Immature natural killer cell (primary cell): Measurements from ENCODE around the gene KLHL3. TPM values are rescaled to one million over a fixed set of nuclear protein-coding genes. Genes with fewer than 3 reads are reported as not detected.
A peak's percentile ranks its signal among the peaks of the same experiment; 100 is the strongest.

Experiments
- DNase-seq, 3 donors: peaks; one replicate each; pipeline ENCODE4 v3.0.0; 2022; ENCODE audit warnings: mixed read lengths in 1 of 3
- H3K27ac Mint-ChIP-seq, 6 donors: one replicate each; pipeline ENCODE4 v1.8.0; 2020; ENCODE audit warnings: mixed read lengths in 6 of 6, mild to moderate bottlenecking in 5 of 6, inconsistent platforms in 4 of 6, moderate library complexity in 3 of 6
- H3K27me3 Mint-ChIP-seq, 3 donors: one replicate each; pipeline ENCODE4 v1.8.0; 2020 to 2021; ENCODE audit warnings: low read depth in 3 of 3, mild to moderate bottlenecking in 3 of 3, mixed read lengths in 3 of 3, moderate library complexity in 3 of 3, inconsistent platforms in 1 of 3
- H3K36me3 Mint-ChIP-seq, 3 donors: one replicate each; pipeline ENCODE4 v1.8.0; 2020; ENCODE audit warnings: mixed read lengths in 3 of 3, inconsistent platforms in 2 of 3, mild to moderate bottlenecking in 2 of 3
- H3K4me1 Mint-ChIP-seq, 2 donors: one replicate each; pipeline ENCODE4 v1.8.0; 2020; ENCODE audit warnings: inconsistent platforms in 2 of 2, mild to moderate bottlenecking in 2 of 2, mixed read lengths in 2 of 2, moderate library complexity in 1 of 2
- H3K4me3 Mint-ChIP-seq, 5 donors: one replicate each; pipeline ENCODE4 v1.8.0; 2020; ENCODE audit warnings: mild to moderate bottlenecking in 5 of 5, mixed read lengths in 5 of 5, inconsistent platforms in 3 of 5, moderate library complexity in 3 of 5
- H3K9me3 Mint-ChIP-seq, 6 donors: one replicate each; pipeline ENCODE4 v1.8.0; 2020; ENCODE audit warnings: mild to moderate bottlenecking in 6 of 6, mixed read lengths in 6 of 6, inconsistent platforms in 4 of 6, moderate library complexity in 3 of 6
- polyA plus RNA-seq, 3 donors: library from polyadenylated mRNA; unstranded; fragments of 300-500 nt; fragmentation: Illumina TruSeq; gene quantifications; one replicate each; pipeline ENCODE4 v1.2.3, GENCODE V29; 2021

KLHL3 gene
- polyA plus RNA-seq, 3 donors from 2014 or later: 1.2 to 3.4 TPM; not detected in 1

DNA sequence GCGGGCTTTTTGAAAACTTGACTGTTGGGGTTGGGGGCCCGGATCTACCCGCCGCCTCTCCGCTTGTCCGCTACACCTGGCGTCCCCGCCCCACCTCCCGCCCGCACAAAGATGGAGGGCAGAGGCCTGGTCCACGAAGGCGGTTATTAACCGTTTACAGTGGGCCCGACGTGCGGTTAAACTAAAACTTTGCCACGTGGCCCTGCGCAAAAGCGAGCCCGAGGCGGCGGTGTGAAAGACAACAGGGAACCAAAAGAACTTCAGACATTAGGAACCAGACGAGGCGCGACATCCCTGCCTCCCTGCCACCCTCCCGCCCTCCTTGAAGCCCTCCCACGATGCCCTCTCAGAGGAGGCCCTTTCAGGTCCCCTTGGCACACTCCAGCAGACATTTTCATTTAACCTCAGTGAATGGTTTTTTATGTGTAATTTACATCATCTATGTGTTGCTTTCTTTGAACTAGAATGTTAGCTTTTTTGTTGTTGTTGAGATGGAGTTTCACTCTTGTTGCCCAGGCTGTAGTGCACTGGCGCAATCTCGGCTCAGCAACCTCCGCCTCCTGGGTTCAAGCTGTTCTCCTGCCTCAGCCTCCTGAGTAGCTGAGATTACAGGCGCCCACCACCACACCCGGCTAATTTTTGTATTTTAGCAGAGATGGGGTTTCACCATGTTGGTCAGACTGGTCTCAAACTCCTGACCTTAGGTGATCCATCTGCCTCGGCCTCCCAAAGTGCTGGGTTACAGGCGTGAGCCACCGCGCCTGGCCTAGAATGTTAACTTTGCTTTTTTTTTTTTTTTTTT lies 19.3 kb upstream of the KLHL3 start:
- no peak for DNase-seq
- Mint-ChIP-seq H3K4me1 (peaks cover 35 to 36% of the 10 kb centered on the region in 2 donors), H3K36me3 (no peaks in the 10 kb centered on the region), H3K4me3 (peak overlapping the region; percentile 97 to 100 (median 99)), H3K9me3 (peaks cover 0 to 1% (median 0%) of the 10 kb centered on the region in 6 donors), H3K27ac (peak overlapping the region; percentile 99 to 100 (median 100)), H3K27me3 (peaks cover 5 to 27% (median 16%) of the 10 kb centered on the region in 3 donors)

DNA sequence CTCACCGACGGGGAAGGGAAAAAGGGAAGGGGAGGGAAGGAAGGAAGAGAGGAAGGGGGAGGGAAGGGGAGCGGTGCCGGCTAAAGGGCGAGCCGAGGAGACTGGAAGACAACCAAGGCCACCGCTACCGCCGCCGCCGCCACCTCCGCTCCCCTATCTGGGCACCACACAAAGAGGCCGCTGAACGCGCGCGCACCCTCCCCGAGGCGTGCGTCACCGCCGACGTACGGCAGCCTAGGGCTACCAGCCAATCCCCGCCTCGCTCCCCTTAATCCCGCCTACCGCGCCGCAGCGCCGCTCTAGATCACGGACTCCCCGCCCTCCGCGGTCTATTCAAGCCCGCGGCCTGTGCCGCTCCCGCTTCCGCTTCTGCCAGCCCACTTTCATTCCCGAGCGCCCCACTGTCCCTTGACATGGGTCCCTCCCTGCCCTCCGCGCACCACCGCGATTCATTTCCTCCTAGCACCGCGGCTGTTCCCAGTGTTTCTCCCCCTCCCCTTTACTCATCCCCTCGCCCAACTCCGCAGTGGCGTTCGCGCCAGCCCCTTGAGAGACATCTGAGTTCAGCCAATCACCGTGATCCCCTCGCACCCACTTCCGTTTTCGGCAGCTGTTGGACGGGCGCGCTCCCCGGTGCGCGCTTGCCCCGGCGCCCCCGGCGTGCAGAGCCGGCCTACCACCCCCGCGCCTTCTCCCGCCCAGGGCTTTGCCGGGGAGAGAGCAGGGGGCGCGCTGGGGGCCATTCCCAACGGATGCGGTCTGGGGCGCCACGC lies 18.5 kb upstream of the KLHL3 start, which contains the start of gene HNRNPA0:
Gene HNRNPA0, minus strand, starts transcription at position 176 of the 773 bp plus-strand sequence. CDS start 297 bp downstream, outside the sequence.
- Mint-ChIP-seq H3K27ac (peak within 1 kb of the TSS; percentile 99 to 100 (median 100)), H3K4me3 (peak within 1 kb of the TSS; percentile 97 to 100 (median 99)), H3K36me3 (no peaks in the 10 kb centered on the region), H3K27me3 (peaks cover 5 to 27% (median 16%) of the 10 kb centered on the region in 3 donors), H3K4me1 (peaks cover 36 to 42% of the 10 kb centered on the region in 2 donors), H3K9me3 (peaks cover 0 to 1% (median 0%) of the 10 kb centered on the region in 6 donors)
- DNase-seq: peak; percentile 98 to 99 (median 99)

DNA sequence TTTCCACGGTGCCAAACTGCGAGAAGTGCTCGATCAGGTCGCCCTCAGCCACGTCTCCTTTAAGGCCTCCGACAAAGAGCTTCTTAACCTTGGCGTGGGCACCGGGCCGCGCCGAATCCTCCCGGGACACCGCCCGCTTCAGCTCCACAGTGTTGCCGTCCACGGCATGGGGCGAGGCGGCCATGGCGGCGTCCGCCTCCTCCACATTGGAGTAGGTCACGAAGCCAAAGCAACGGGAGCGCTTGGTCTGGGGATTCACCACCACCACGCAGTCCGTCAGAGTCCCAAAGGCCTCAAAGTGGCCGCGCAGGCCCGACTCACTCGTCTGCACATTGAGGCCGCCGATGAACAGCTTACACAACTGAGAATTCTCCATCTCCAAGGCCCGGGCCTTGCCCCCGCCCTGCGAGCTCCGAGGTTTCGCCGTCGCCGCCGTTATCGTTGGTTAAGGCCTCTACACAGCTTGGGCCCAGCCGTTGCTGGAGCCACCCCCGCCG lies 17.9 kb upstream of the KLHL3 start:
- Mint-ChIP-seq H3K4me1 (peaks cover 36 to 47% of the 10 kb centered on the region in 2 donors), H3K4me3 (peak overlapping the region; percentile 97 to 100 (median 99)), H3K36me3 (no peaks in the 10 kb centered on the region), H3K27ac (peak overlapping the region; percentile 99 to 100 (median 100)), H3K27me3 (peaks cover 5 to 27% (median 16%) of the 10 kb centered on the region in 3 donors), H3K9me3 (peaks cover 0 to 1% (median 0%) of the 10 kb centered on the region in 6 donors)
- no peak for DNase-seq

DNA sequence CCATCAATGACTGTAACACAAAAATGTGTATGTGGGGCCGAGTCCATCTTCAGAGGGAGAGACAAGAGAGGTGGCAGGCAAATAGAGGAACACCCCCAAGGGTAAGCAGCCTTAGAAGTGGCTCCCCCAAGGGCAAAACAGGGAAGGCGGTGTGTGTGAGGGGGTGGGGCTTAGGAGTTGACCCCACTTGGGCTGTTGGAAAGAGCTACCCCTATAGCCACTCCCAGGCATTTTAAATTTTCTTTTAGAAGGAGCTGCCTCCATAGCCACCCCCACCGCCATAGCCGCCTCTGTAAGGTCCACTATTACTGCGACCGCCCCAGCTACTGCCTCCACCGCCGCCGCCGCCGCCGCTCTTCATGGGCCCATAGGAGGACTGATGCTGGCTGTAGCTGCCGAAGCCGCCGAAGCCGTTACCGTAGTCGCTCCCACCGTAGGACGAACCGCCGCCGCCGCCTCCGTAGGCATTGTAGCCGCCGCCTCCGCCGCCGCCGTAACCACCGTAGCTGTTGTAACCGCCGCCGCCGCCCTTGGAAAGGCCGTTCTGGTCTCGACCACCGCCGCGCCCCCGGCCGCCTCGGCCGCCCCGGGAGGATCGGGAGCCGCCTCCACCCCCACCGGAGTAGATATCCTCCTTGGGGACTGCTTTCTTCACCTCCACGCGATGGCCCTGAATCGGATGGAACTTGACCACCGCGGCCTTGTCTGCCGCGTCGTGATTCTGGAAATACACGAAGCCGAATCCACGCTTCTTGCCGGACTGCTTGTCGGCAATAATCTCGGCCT lies 17.2 kb upstream of the KLHL3 start:
- peaks cover 0 to 1% (median 0%) of the 10 kb centered on the region in 6 donors for H3K9me3 Mint-ChIP-seq
- peak overlapping the region; percentile 97 to 100 (median 99) for H3K4me3 Mint-ChIP-seq
- peak; percentile 55 to 56 (median 56) for DNase-seq
- peaks cover 36 to 47% of the 10 kb centered on the region in 2 donors for H3K4me1 Mint-ChIP-seq
- H3K27ac Mint-ChIP-seq: peak overlapping the region; percentile 99 to 100 (median 100)
- H3K36me3 Mint-ChIP-seq: no peaks in the 10 kb centered on the region
- H3K27me3 Mint-ChIP-seq: peaks cover 5 to 25% (median 16%) of the 10 kb centered on the region in 3 donors

DNA sequence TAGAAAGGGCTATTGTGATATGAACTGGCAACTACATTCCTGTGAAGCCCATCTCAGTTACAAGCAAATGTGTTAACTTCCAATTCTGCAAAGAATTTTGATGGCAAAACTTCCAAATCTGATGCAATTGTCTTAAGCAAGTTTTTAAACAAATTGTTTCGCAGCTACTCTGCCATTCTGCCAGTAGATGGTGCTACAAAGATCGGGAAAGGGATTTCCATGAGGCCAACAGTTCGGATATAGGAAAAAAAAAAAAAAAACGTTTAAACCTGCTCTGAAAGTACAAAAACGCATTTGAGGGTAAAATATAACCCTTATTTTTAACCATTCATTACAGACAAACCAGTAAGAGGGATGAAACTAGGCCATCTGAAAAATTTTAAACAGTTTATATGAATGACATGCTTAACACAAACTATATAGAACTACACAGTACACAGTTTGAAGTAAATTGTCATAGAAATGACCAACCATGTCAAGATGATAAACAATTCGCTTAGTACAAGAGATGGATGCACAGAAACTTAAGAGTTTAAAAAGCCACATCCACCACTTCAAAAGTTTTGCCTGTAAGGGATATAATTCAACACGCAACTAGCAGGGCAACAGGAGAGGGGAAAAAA lies 16.1 kb upstream of the KLHL3 start:
- Mint-ChIP-seq H3K4me3 (peak overlapping the region; percentile 97 to 100 (median 99)), H3K27me3 (peaks cover 5 to 25% (median 16%) of the 10 kb centered on the region in 3 donors), H3K27ac (peak overlapping the region; percentile 99 to 100 (median 100)), H3K4me1 (peaks cover 36 to 47% of the 10 kb centered on the region in 2 donors), H3K9me3 (peaks cover 0 to 1% (median 0%) of the 10 kb centered on the region in 6 donors), H3K36me3 (no peaks in the 10 kb centered on the region)
- DNase-seq: peak in 2 of 3 donors; percentile 9 to 24

DNA sequence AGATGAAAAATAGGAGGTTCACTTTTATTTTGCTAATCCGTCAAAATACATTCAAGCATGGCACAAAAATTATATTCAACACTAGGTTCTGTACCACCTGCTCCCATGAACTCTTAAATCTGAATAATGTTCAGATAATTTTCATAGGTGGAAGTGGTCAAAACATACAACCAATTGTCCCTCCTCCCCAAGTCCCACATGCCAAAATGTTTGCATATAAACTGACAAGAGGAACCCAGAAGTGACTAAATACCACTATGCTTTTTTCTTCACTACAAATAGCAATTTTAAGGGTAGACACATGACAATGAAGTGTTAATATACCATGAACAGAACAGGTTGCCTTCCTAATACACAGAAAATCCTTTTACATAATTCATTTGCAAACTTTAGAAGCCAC lies 14.5 kb upstream of the KLHL3 start:
- Mint-ChIP-seq H3K27ac (peak overlapping the region in 4 of 6 donors; percentile 6 to 64 (median 40)), H3K4me3 (no peak overlapping the region), H3K9me3 (no peaks in the 10 kb centered on the region), H3K36me3 (no peaks in the 10 kb centered on the region), H3K27me3 (peaks cover 5 to 25% (median 16%) of the 10 kb centered on the region in 3 donors), H3K4me1 (peaks cover 36 to 47% of the 10 kb centered on the region in 2 donors)
- DNase-seq: no peak

DNA sequence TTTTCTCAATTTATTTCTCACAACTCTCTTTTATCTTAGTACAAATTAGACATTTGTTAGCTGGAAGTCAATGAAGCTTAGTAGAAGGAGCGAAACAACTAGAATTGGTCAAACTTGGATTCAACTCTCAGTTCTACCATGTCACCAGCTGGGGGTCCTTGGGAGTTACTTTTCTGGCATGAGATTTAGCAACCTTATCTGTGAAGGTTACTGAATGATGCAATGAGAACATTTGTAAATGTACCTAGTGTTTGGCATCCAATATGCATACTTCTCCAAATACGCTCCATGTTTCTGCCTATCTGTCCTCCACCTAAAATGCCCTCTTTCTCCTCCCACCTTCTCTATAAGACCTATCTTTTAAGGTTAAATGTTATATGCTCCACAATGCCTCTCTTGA lies 12.0 kb upstream of the KLHL3 start:
- H3K36me3 Mint-ChIP-seq: no peaks in the 10 kb centered on the region
- H3K9me3 Mint-ChIP-seq: no peaks in the 10 kb centered on the region
- H3K27ac Mint-ChIP-seq: no peak overlapping the region
- H3K4me3 Mint-ChIP-seq: no peak overlapping the region
- DNase-seq: no peak
- peaks cover 0 to 2% (median under 1%) of the 10 kb centered on the region in 3 donors for H3K27me3 Mint-ChIP-seq
- H3K4me1 Mint-ChIP-seq: peaks cover 29 to 38% of the 10 kb centered on the region in 2 donors

DNA sequence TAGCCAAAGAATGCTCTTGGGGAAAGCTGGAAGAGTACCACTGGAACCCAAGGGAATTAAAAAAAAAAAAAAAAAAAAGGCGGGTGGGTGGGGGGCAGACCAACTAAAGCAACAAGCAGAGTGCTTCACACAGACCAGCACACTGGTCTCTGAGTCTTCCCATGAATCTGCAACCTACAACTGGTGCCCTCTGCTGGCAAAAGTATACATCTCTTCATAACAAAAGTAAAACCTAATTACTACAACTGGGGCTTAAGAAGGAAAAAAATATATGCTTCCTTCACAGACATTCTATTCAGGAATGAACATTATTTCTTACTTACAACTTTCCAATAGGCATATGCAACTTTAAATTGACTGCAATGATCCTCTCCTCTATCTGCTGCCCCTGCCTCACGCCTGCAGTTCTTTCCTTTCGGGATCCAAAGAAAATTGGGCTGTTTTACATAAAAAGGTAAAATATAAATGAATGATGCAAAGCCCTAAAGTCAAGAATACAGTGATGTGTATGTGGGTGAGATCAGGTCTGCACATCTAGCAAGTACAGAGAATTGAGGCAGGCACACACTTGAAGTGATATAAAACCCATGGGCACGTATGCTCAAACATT lies 7.2 kb upstream of the KLHL3 start:
- peaks cover 0 to 2% (median 0%) of the 10 kb centered on the region in 3 donors for H3K27me3 Mint-ChIP-seq
- no peaks in the 10 kb centered on the region for H3K36me3 Mint-ChIP-seq
- H3K4me1 Mint-ChIP-seq: peaks cover 5 to 6% of the 10 kb centered on the region in 2 donors
- no peaks in the 10 kb centered on the region for H3K9me3 Mint-ChIP-seq
- H3K27ac Mint-ChIP-seq: no peak overlapping the region
- DNase-seq: peak; percentile 57 to 61 (median 58)
- H3K4me3 Mint-ChIP-seq: no peak overlapping the region

DNA sequence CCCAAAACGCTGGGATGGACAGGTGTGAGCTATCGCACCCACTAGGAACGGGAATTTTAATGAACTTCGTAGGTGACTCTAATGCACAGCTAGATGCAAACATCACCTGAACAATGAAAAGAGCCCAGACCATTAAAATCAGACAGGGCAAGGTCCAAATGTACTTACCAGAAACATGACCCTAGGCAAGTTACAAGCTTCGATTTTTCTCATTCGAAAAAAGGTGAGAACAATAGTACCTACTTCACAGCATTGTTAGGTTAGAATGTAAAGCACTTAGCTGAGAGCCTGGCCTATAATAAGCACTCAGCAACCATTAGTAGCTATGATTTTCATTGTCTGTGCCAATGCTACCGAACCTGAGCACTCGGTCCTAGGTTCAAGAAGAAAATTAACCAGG lies 5.8 kb upstream of the KLHL3 start:
- DNase-seq: no peak
- H3K36me3 Mint-ChIP-seq: no peaks in the 10 kb centered on the region
- no peak overlapping the region for H3K27ac Mint-ChIP-seq
- no peaks in the 10 kb centered on the region for H3K9me3 Mint-ChIP-seq
- H3K27me3 Mint-ChIP-seq: peaks cover 0 to 2% (median 0%) of the 10 kb centered on the region in 3 donors
- H3K4me3 Mint-ChIP-seq: no peak overlapping the region
- peaks cover 5 to 6% of the 10 kb centered on the region in 2 donors for H3K4me1 Mint-ChIP-seq

DNA sequence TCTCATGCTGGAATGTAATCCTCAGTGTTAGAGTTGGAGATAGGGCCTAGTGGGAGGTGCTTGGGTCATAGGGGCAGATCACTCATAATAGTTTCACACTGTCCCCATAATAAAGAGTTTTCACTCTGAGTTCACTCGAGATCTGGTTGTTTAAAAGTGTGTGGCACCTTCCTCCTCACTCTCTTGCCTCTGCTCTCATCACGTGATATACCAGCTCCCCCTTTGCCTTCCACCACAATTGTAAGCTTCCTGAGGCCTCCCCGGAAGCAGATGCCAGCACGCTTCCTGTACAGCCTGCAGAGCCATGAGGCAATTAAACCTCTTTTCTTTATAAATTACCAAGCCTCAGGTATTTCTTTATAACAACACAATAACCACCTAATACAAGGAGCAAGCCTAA lies 3.8 kb upstream of the KLHL3 start:
- peaks cover 5 to 6% of the 10 kb centered on the region in 2 donors for H3K4me1 Mint-ChIP-seq
- H3K36me3 Mint-ChIP-seq: no peaks in the 10 kb centered on the region
- H3K4me3 Mint-ChIP-seq: no peak overlapping the region
- peak overlapping the region in 1 of 6 donors; percentile 21 for H3K27ac Mint-ChIP-seq
- no peak for DNase-seq
- H3K9me3 Mint-ChIP-seq: no peaks in the 10 kb centered on the region
- H3K27me3 Mint-ChIP-seq: peaks cover 0 to 2% (median 0%) of the 10 kb centered on the region in 3 donors

DNA sequence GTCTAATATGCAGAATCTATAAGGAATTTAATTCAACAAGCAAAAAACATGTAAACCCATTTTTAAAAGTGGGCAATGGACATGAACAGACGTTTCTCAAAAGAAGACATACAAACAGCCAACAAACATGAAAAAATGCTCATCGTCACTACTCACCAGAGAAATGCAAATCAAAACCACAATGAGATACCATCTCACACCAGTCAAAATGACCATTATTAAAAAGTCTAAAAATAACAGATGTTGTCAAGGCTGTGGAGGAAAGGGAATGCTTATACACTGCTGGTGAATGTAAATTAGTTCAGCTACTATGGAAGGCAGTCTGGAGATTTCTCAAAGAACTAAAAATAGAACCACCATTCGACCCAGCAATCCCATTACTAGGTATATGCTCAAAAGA lies 3.1 kb upstream of the KLHL3 start:
- Mint-ChIP-seq H3K9me3 (no peaks in the 10 kb centered on the region), H3K27me3 (peaks cover 0 to 2% (median 0%) of the 10 kb centered on the region in 3 donors), H3K4me3 (no peak overlapping the region), H3K36me3 (no peaks in the 10 kb centered on the region), H3K27ac (no peak overlapping the region), H3K4me1 (peaks cover 5 to 6% of the 10 kb centered on the region in 2 donors)
- DNase-seq: no peak
